HG03060 (cell line): ENCODE data around the gene DIP2B.
"Not testable (repeated sequence)": the region's sequence is repeated elsewhere in the genome, so short reads cannot be mapped to it uniquely, and the experiment has no call there.

Experiments used
- ATAC-seq: cut with Tn5 transposase; IDR thresholded peaks from one replicate; pipeline ENCODE4 v1.9.1; 2021; ENCODE audit warnings: low read depth, moderate number of reproducible peaks; ENCODE audit not compliant: unreplicated experiment

DIP2B gene

DNA sequence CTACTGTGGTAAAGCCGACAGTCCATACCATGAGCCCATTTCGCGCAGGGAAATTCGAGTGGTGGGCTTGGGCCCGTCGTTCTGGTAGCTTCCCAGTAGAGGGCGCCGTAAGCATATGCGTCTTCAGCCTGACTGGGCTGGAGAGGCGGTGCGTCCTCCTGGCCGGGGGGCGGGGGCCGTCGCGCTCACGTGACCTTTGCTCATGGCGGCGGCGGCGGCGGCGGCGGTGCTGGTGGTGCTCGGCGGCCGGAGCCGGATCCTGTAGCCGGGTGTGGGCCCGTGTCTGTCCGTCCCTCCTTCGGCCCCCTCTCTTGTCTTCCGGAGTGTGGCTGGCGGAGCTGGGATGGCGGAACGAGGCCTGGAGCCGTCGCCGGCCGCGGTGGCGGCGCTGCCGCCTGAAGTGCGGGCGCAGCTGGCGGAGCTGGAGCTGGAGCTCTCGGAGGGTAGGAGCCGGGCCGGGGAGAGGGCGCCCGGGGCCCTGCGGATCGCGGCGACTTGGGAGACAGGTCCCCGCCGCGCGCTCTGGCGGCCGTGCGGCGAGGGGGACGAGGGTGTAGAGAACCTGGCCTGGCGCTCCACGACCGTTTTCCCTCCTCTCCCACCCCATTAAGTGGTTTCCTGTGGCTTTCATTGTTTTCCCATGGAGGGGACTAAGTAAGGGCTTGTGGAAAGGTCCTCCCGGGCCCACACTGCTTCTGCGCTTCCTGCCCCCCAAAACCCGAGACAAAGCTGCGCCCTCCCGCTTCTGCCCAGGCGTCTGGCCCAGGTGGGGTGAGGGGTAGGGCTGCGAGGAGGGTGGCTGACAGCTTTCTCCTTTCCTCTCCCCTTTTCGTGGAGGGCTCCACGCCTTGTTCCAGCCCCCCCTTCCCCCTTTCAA, at the start of gene DIP2B:
TSS of gene DIP2B (plus strand) at position 188 of the 877 bp plus-strand sequence. CDS start at position 344, 156 bp downstream.
- ATAC-seq: peak; percentile 44

- no peak for ATAC-seq
Measured at GRCh38 chr12:50458606-50459005, 46.2 kb upstream of the DIP2B start.

- no peak for ATAC-seq
Measured at GRCh38 chr12:50467439-50467838, 37.3 kb upstream of the DIP2B start.

GRCh38 chr12:50477241-50477832, 27.4 kb upstream of the DIP2B start:
- no peak for ATAC-seq

DNA sequence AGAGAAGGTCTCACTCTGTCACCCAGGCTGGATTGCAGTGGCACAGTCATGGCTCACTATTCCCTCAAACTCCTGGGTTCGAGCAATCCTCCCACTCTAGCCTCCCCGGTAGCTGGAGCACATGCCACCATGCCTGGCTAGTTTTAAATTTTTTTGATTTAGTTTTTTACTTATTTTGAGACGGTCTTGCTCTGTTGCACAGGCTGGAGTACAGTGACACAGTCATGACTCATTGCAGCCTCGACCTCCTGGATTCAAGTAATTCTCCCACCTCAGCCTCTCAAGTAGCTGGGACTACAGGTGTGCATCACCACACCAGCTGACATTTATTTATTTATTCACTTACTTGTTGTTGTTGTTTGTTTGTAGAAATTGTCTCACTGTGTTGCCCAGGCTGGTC, 22.2 kb upstream of the DIP2B start:
- ATAC-seq: no peak

- ATAC-seq: no peak
Measured at GRCh38 chr12:50483488-50483887, 21.3 kb upstream of the DIP2B start.

GRCh38 chr12:50488801-50489200, 16.0 kb upstream of the DIP2B start:
- ATAC-seq: no peak

DNA sequence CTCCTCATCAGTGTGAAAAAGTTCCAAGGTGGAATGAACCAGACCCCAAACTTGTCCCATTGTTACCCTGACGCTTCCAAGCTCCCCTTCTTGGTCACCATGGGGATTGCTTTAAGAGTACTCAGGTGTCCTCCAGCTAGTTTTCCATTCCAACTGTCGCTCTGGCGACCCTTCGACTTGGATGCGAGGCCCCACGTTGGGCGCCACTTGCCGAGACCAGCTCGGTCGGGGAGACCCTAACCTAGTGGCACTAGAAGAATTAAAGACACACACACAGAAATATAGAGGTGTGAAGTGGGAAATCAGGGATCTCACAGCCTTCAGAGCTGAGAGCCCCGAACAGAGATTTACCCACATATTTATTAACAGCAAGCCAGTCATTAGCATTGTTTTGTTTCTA, 6.7 kb upstream of the DIP2B start:
- ATAC-seq: not testable (repeated sequence)

DNA sequence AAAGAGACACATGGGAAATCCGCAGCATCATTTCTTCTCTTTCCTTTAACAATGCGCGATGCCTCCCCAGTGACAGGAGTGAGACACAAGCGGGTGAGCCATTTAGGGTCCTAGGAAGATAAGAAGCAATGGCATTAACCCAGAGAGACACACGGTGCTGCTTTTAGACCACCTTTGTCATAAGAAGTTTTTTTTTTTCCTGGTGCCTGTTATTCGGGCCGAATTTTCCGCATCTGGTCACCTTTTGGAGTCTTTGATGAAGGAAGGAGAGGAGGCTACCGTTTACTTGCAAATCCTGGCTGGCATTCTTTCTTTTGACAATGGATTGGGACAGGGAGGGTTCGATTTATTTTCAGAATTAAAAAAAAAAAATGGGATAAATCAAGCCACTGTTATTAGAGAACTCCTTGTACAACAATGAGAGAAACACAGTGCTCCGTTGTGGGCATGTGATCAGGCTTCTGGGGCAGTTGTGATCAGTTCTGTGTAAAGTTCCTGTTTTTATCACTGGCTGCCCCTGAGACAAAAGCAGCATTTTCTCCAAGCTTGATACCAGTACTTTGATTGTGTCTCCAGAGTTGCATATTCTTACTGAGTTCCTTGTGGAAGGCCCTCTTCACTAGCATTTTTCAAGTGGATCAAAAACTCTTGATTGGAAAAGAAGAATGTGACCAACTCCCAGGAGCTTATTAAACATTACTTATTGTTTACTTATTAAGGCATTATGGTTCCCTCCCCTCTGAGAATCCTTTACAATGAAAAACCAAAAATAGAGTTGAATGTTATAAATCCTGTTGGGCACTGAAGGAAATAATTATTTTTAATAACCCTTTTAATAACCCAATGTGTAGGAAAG, 1.1 kb downstream of the DIP2B start:
- no peak for ATAC-seq

DNA sequence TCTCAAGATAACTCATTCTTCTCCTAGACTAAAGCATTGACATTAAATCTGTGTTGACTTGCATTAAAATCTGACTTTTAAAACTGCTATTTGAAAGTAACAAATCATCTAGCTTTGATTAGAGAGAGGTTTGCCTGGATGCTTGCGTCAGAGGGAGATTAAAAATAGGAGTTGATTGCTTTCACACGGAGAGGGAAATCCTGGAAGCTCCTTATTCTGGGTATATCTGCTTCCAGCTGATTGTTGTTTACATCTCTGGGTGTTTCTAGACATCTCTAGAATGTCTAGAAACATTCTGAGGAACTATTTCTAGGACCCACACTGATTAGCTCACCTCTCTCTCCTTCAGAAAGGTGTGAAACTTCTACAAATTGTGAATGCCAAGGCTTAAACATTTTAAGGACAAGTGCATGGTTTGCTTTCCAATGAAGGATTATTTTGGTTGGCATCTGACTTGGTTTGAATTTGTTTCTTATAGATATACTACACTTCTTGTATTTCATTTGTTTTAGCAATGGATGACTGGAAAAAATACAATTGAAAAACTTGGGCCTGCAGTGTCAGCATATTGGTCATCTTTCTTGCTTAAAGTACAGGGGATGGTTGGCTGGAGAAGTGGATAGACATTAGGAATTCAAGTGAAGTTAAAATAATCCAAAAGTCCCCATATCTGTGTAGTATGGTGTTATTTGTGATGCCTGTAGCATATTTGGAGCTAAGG, 2.1 kb downstream of the DIP2B start:
- no peak for ATAC-seq

DNA sequence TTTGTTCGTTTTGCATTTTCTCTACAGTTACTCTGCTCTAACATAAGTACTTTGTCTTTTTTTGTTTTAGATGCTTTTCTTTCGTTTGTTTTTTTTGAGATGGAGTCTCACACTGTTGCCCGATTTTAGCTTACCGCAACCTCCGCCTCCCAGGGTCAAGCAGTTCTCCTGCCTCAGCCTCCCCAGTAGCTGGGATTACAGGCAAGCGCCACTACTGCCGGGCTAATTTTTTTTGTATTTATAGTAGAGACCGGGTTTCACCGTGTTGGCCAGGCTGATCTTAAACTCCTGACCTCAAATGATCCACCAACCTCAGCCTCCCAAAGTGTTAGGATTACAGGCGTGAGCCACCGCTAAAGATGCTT, 2.7 kb downstream of the DIP2B start:
- ATAC-seq: no peak

DNA sequence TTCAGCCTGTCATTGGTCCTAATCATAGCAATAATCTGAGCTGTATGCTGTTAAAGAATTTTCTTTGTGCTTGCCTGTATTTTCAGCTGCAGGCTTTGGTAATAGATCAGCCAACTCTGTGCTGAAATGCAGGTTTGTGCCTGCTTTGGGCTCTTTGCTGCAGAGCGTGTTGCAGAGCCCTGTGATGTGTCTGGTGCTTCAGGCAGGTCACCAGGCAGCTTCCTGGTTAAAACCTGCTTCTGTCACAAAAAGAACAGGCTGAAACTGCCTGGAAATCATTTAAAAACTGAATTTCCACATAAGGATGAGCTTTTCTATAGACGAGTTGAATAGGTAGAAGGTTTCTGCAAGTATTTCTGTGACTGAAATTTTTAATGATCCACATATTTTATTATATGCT, 3.1 kb downstream of the DIP2B start:
- ATAC-seq: no peak

- no peak for ATAC-seq
Measured at GRCh38 chr12:50508414-50508813, 3.6 kb downstream of the DIP2B start.

- no peak for ATAC-seq
Measured at GRCh38 chr12:50508970-50509663, 4.3 kb downstream of the DIP2B start.

- ATAC-seq: no peak
Measured at GRCh38 chr12:50514526-50515276, 9.9 kb downstream of the DIP2B start.

DNA sequence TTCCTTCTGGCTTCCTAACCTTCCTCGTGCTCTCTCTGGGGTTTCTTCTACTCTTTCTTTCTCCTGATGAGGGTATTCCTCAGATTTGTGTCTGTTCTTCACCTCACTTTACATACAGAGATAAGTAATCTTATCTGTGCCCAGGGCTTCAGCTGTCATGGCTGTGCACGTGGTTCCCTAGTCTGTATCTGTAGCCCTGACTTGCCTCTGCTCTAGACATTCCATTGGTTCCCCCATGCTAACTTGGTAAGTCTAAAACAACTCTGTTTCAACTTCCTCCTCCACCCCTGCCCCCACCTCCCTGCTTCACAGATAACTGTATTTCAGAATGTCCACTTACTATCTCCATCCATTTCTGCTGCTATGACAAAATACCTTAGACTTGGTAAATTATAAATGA, 10.8 kb downstream of the DIP2B start:
- ATAC-seq: no peak

DNA sequence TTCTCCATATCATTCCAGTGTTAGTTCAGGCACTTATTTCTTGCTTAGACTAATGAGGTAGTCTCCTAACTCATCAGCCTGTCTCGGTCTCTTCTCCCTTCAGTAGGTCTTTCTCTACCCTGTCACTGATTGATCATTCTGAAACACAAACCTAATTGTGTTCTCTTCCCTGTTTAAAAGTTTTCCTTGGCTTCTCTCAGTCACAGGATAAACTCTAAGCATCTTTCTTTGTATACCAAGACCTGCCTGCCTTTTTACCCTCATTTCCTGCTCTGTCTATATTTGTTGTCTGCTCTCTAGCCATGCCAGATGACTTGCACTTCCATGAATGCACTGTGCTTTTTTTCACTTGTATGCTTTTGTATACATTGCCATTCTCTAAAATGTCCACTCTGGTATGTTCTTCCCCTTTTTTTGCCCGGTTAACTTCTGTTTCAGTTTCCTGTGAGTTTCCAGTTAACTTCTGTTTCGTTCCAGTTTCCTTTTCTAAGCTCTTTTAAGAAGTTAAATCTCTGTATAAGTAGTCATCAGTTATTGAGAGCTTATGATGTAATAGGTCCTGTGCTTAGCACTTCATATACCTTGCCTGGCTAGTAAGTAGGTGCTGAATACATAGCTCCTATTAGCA, 12.8 kb downstream of the DIP2B start:
- ATAC-seq: peak; percentile 44

DNA sequence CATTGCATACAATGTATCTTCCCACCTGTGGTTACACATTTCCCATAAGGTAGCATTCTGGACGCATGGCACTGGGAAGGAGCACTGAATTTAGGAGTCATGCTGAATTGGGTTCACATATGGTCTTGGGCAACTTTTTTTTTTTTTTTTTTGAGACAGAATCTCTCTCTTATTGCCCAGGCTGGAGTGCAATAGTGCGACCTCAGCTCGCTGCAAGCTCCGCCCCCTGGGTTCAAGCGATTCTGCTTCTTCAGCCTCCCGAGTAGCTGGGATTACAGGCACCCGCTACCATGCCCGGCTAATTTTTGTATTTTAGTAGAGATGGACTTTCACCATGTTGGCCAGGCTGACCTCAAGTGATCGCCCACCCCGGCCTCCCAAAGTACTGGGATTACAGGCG, 13.3 kb downstream of the DIP2B start:
- ATAC-seq: no peak

- ATAC-seq: no peak
Measured at GRCh38 chr12:50519353-50519752, 14.6 kb downstream of the DIP2B start.
